IMR-90 (cell line): ENCODE results near the gene STK32A.

Experiments used
- CEBPB ChIP-seq: IDR thresholded peaks from 2 replicates; pipeline ENCODE4 v1.6.1; 2012; ENCODE audit warnings: low read depth, low read length, improper control_type of control experiment
- CHD1 ChIP-seq: IDR thresholded peaks from 2 replicates; pipeline ENCODE4 v1.6.1; 2012; ENCODE audit warnings: low read depth, low read length, improper control_type of control experiment
- CTCF ChIP-seq: conservative IDR thresholded peaks from 2 replicates; pipeline ENCODE4 v1.5.1; 2012; ENCODE audit warnings: mild to moderate bottlenecking, low read depth, low read length, improper control_type of control experiment
- MAFK ChIP-seq: IDR thresholded peaks from 2 replicates; pipeline ENCODE4 v1.6.1; 2012; ENCODE audit warnings: low read depth, low read length, improper control_type of control experiment
- POLR2A ChIP-seq: IDR thresholded peaks from 2 replicates; pipeline ENCODE4 v1.6.1; 2012; ENCODE audit warnings: mild to moderate bottlenecking, low read depth, low read length
- RAD21 ChIP-seq: IDR thresholded peaks from 2 replicates; pipeline ENCODE4 v1.6.1; 2012; ENCODE audit warnings: low read length, improper control_type of control experiment
- SMC3 ChIP-seq: fragments of 150-350 bp; IDR thresholded peaks from 2 replicates; pipeline ENCODE4 v1.6.1; 2016; ENCODE audit warnings: low read depth, mild to moderate bottlenecking, antibody characterized with exemption, low read length, moderate library complexity

- TF ChIP-seq SMC3 (no peak), CHD1 (no peak), CTCF (no peak), RAD21 (no peak), MAFK (no peak), CEBPB (no peak), POLR2A (no peak)
Observed at GRCh38 chr5:147216552-147217154, 18.2 kb upstream of the STK32A start.
